K562 (cell line): ENCODE measurements around the gene ARHGAP26.

ENCODE experiments used
- CCAR2 ChIP-seq: fragments of 200-400 bp; formaldehyde crosslinking; IDR thresholded peaks from 2 replicates; pipeline ENCODE4 v1.6.1; 2017; ENCODE audit warnings: mild to moderate bottlenecking, low read depth, low read length
- NEUROD1 ChIP-seq: fragments of 150-350 bp; IDR thresholded peaks from 2 replicates; pipeline ENCODE4 v1.6.1; 2014; ENCODE audit warnings: borderline replicate concordance, low read length, low read depth; ENCODE audit not compliant: partially characterized antibody
- SETDB1 ChIP-seq: IDR thresholded peaks from one replicate; pipeline ENCODE4 v1.6.1; 2012; ENCODE audit warnings: low read length, control low read depth, inconsistent platforms
- YY1 ChIP-seq, 3 experiments: IDR thresholded peaks; 2 replicates each; pipeline ENCODE4 v1.6.1; 2011; ENCODE audit warnings: low read length in 2 of 3, mild to moderate bottlenecking in 2 of 3, moderate library complexity in 2 of 3, borderline replicate concordance in 1 of 3, control low read depth in 1 of 3, low read depth in 1 of 3; ENCODE audit not compliant: insufficient read depth in 3 of 3, insufficient replicate concordance in 2 of 3, control insufficient read depth in 1 of 3, insufficient read length in 1 of 3; ENCODE audit errors: extremely low read depth in 1 of 3
- TF ChIP-seq, protein P1 (sequence below): fragments of 250-450 bp; sonication (Bioruptor Pico); IDR thresholded peaks from 2 replicates; pipeline ENCODE4 v1.4.0; 2020; ENCODE audit warnings: mild to moderate bottlenecking, moderate library complexity

DNA sequence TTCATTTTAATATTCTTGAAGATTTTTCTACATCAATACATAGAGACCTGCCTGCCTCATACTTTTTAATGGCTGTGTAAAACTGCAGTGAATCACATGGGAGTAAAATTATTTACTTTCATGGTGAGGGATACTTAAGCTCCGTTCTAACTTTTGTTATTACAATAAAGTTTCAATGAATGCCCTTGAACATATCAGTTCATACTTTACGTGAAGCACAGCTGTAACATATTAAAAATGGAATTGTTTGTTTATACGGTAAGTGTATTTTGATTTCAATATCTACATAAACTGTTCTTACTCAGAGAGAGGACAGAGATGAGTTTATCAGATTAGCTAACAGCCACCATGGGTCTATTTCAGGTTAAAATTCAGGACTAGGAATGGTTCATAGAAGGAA, 478.2 kb downstream of the ARHGAP26 start:
- TF ChIP-seq, protein P1, sequence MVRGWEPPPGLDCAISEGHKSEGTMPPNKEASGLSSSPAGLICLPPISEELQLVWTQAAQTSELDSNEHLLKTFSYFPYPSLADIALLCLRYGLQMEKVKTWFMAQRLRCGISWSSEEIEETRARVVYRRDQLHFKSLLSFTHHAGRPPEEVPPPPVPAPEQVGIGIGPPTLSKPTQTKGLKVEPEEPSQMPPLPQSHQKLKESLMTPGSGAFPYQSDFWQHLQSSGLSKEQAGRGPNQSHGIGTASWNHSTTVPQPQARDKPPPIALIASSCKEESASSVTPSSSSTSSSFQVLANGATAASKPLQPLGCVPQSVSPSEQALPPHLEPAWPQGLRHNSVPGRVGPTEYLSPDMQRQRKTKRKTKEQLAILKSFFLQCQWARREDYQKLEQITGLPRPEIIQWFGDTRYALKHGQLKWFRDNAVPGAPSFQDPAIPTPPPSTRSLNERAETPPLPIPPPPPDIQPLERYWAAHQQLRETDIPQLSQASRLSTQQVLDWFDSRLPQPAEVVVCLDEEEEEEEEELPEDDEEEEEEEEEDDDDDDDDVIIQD (CRISPR knock-in tag) = no peak
- TF ChIP-seq NEUROD1 (no peak), SETDB1 (no peak), YY1 (IDR thresholded peaks at IDR 0.05; ENCODE audit: borderline replicate concordance in 1 of 3, control insufficient read depth in 1 of 3, extremely low read depth in 1 of 3, insufficient read depth in 3 of 3, insufficient read length in 1 of 3, insufficient replicate concordance in 2 of 3, low read depth in 1 of 3, low read length in 2 of 3) (no peak), CCAR2 (no peak)
